ENCODE results near the gene CAPZB. TPM values are rescaled to one million over a fixed set of nuclear protein-coding genes. Genes with fewer than 3 reads are reported as not detected.

CAPZB gene
- total RNA-seq, 1 experiment from 2014 or later, result 99.7 TPM

DNA sequence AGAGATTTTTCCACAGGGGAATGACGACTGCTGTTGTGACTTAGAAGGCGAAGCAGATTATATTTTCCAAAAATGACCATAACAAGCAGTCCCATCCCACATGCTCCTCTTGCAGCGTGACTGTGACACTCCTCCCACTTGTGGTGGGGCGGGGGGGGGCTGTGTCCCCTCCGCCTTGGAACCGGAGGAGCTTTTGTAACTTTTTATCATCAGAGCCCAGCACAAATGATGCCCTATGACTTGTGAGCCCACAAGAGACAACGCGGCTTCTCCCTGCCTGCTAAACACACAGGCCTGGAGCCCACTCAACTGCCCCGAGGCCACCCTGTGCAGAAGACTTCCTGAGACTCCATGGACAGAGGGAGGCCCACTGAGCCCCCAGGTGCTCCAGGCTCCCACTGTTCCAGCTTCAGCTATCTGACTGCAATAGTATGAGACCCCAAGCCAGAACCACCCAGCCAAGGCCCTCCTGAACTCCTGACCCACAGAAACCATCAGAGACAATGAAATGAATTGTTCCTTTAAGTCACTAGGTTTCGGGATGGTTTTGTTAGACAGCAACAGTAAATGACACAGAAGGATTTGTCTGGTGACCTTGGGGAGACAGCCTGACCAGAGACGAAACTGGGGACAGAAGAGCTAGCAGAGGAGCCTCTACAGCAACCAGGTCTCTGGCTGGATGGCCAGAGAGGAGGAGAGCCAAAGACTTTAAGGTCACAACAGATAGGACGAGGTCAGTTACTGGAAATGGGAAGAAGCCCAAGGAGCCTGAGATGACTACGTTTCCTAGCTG is 58.8 kb downstream of the CAPZB start:
- DNase-seq, result no peak
- Histone ChIP-seq H3K4me1 (no peaks in the 10 kb centered on the region), H3K27me3 (no peaks in the 10 kb centered on the region), H3K27ac (no peak overlapping the region), H3K4me3 (no peak overlapping the region), H3K36me3 (no peaks in the 10 kb centered on the region), H3K9me3 (replicated peaks) (no peaks in the 10 kb centered on the region)

DNA sequence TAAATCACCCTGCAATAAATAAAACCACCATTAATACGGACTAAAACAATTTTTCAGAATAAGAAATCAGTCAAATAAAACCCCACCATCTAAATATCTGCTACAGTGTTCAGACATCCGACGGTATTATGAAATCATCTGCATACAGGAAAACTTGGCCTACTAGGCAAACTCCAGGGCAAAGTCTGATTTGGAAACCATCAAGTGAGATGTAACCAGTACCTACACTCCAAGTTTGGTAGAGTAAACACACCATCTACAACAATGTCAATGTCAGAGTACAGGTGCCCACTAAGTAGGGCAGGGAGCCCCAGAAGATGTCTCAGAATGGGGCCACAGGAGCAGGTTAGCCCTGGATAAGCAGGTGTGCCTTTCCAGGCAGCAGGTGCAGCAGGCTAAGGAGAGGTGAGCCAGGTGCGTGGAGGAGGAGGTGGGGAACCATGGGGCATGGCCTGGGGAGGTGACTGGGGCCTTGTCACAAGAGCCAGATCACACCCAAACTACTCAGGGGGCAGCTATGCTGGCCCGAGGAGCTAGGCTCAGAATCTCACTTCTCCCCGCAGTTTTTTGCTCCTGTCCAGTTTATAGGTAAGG is 59.6 kb downstream of the CAPZB start:
- Histone ChIP-seq H3K27me3 (no peaks in the 10 kb centered on the region), H3K4me1 (no peaks in the 10 kb centered on the region), H3K4me3 (no peak overlapping the region), H3K9me3 (replicated peaks) (no peaks in the 10 kb centered on the region), H3K27ac (no peak overlapping the region), H3K36me3 (no peaks in the 10 kb centered on the region)
- DNase-seq, result no peak

DNA sequence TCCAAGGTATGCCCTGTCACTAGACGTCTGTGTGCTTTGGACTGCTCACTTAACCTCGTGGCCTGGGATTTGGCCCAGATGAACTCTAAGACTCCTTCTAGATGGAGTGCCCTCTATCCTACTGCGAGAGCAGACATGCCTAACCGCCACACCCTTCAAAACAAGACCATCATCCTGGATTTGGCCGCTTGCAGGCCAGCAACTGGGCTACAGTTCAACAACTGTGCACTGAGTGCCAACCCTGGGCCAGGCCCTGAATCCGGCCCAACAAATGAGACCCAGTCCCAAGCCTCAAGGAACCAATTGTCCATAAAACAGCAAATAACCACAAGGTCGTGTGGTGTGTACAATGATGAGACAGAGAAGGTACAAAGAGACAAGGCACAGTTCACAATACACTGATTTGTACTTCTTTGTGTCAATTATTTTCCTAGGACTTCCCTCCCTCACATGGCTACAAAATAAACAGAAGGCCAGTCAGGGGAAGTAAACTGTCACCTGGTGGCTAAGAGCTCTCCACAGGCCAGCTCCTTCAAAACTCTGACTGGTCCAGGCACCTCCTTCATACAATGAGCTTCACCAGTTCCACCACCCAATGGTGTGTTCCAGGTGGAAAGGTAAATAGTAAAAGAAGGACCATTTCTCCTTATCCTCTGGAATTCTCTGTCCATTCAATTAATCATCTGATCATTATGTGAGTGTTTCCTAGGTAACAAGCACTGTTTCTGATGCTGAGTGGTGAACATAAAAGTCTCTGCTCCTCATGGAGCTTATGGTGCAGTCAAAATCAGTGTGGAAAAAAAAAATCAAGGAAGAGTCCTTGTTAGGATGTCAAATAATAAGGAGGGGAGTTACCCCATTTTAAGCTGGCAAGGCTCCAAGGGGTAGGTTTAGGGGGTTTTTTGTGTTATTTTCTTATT is 60.4 kb downstream of the CAPZB start:
- Histone ChIP-seq H3K9me3 (replicated peaks) (no peaks in the 10 kb centered on the region), H3K4me3 (no peak overlapping the region), H3K36me3 (no peaks in the 10 kb centered on the region), H3K27ac (no peak overlapping the region), H3K27me3 (no peaks in the 10 kb centered on the region), H3K4me1 (no peaks in the 10 kb centered on the region)
- no peak for DNase-seq

DNA sequence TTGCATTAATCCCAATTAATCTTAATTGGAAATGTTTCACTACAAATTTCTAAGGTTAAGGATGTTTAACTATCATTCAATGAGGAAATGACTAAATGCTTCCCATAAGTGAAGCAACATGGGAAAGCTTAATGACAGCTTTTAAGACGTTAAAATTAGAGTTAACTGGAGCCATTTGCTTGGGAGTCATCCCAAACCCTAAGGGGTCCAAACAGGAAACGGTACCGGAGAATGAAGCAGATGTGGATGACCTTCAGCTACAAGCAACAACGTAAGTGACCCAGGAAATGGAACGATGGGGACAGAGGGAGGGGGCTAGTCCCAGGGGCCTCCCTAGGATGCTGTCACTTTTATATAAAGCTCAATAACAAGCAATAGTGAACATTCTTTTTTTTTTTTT is 62.2 kb downstream of the CAPZB start:
- H3K27ac ChIP-seq, result no peak overlapping the region
- H3K4me3 ChIP-seq, result no peak overlapping the region
- H3K36me3 ChIP-seq, result peaks cover 9% of the 10 kb centered on the region
- H3K27me3 ChIP-seq, result no peaks in the 10 kb centered on the region
- no peaks in the 10 kb centered on the region for H3K4me1 ChIP-seq
- H3K9me3 ChIP-seq (replicated peaks), result no peaks in the 10 kb centered on the region
- no peak for DNase-seq

DNA sequence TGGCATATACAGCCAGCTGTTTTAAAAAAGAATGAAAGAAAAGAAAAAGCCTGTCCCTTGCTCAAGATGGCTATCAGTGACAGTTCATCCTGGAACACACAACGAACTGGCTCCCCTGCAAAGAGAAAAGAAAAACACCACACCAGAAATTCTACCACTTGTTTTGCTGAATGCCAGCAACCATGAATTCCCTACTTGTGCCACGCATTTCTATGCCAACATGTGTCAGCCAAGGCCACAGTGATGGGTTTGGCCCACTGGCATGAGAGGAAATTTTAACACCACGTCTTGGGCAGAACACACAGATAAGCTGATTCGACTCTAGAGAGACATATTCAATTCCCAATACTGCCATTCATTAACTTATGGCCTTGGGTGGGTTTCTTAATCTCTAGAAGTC is 64.0 kb downstream of the CAPZB start:
- H3K4me1 ChIP-seq, result no peaks in the 10 kb centered on the region
- DNase-seq, result no peak
- no peak overlapping the region for H3K4me3 ChIP-seq
- H3K9me3 ChIP-seq (replicated peaks), result no peaks in the 10 kb centered on the region
- H3K36me3 ChIP-seq, result peaks cover 16% of the 10 kb centered on the region
- H3K27ac ChIP-seq, result no peak overlapping the region
- no peaks in the 10 kb centered on the region for H3K27me3 ChIP-seq

DNA sequence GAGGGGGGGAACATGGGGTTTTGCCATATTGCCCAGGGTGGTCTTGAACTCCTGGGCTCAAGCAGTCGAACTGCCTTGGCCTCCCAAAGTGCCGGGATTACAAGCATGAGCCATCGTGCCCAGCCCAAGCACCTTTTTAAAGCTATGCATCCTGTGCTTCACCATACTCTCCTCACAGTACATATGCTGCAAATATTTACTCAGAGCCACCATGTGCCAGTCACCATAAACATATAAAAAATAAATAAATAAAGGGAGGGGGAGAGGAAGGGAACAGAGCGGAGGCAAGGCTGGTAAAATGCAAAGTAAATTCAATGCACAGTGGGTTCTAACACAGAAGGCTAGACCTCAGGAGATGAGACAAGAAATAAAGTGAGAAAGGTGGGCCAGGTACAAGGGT is 64.7 kb downstream of the CAPZB start:
- no peak for DNase-seq
- Histone ChIP-seq H3K27ac (no peak overlapping the region), H3K4me3 (no peak overlapping the region), H3K36me3 (peaks cover 16% of the 10 kb centered on the region), H3K4me1 (no peaks in the 10 kb centered on the region), H3K27me3 (no peaks in the 10 kb centered on the region), H3K9me3 (replicated peaks) (no peaks in the 10 kb centered on the region)

DNA sequence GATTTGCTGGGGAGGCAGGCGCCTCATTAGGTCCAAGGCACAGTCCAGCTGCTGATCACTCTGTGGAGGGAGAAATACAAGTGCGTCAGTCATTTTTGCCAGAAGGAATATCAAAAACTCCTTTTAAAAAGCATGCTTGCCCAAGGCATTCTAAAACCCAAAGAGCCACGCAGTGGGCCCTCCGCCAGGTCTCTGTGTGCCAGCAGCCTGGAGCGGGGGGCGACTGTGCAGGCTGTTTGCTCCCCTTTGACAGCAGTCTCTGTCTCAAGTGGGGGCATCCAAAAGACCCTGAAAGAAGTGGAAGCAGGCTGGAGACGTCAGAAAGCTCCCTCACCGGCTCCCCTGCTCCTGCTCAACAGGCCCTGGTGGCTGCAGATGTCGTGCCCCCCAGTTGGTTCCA is 65.6 kb downstream of the CAPZB start:
- Histone ChIP-seq H3K27ac (no peak overlapping the region), H3K27me3 (no peaks in the 10 kb centered on the region)

DNA sequence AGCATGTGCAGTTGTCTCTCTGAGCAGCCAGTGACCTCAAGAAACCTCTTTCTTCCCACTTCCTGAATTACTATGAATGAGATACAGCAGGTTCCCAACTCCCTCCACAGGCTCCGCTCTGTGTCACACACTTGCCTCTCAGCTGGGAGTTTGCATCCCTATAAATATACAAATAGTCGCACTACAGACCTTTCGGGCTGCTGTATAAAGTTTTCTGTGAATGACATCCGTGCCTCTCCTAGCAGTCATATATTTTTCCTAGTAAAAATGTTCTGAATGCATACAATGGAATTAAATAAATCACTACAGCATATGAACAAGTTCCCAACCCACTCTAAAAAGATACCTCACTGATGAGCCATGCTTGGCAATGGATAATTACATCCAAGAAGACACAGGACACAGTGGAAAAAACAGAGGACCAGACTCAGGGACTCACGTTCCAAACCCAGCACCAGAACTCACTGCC is 66.8 kb downstream of the CAPZB start:
- no peaks in the 10 kb centered on the region for H3K4me1 ChIP-seq
- no peak overlapping the region for H3K4me3 ChIP-seq
- H3K27me3 ChIP-seq, result no peaks in the 10 kb centered on the region
- no peak overlapping the region for H3K27ac ChIP-seq
- no peak for DNase-seq
- H3K36me3 ChIP-seq, result peaks cover 16% of the 10 kb centered on the region
- no peaks in the 10 kb centered on the region for H3K9me3 ChIP-seq (replicated peaks)

More for the DNA sequence above, 65.6 kb downstream of the CAPZB start:
- Histone ChIP-seq H3K36me3 (peaks cover 16% of the 10 kb centered on the region), H3K9me3 (replicated peaks) (no peaks in the 10 kb centered on the region), H3K4me3 (no peak overlapping the region), H3K4me1 (no peaks in the 10 kb centered on the region)
- DNase-seq, result no peak

DNA sequence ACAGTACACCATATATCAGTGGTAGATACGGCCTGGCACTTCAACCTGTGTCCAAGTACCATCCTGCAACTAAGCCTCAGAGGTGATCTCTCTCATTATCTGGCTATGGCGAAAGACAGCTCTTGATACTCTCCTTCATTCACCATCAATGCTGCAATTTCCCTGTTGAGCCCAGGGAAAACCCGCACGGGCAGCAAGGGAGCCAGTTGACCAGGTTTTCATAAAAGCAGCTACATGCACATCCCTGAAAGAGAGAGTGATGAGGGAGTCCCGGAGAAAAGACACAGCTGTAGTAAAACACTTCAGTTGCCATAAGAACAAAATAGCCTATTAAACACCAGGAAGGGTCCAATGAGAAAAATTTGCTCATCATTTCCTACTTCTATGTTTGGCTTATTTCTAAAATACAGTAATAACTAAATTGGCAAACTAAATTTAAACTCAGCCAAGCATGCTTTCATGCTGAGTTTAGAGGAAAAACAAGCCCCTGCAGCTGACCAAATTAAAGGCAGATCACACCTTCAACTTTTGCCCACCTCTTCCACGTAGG is 68.3 kb downstream of the CAPZB start:
- H3K4me3 ChIP-seq, result no peak overlapping the region
- no peak overlapping the region for H3K27ac ChIP-seq
- H3K9me3 ChIP-seq (replicated peaks), result no peaks in the 10 kb centered on the region
- peaks cover 9% of the 10 kb centered on the region for H3K4me1 ChIP-seq
- no peaks in the 10 kb centered on the region for H3K27me3 ChIP-seq
- peaks cover 16% of the 10 kb centered on the region for H3K36me3 ChIP-seq
- DNase-seq, result no peak

DNA sequence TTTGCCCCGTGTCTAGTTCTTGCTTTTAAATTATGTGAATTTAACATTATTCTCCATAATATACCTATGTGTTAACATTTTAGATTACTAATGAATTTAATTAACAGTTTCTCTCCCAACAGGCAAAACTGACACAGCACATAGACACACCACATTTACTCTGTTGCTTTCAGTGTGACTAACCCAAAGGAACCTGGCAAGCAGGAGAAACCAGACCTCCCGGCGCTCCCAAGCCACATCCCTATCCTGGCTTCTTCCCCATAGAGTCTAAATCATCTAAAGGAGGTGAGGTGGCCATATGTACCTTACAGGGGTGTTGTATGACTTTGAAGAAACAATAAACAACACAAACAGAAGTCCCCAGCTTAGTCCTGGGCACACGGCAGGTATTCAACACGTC is 69.2 kb downstream of the CAPZB start:
- Histone ChIP-seq H3K4me1 (peaks cover 9% of the 10 kb centered on the region), H3K4me3 (no peak overlapping the region), H3K27me3 (no peaks in the 10 kb centered on the region), H3K36me3 (peaks cover 16% of the 10 kb centered on the region), H3K9me3 (replicated peaks) (no peaks in the 10 kb centered on the region), H3K27ac (no peak overlapping the region)
- no peak for DNase-seq

DNA sequence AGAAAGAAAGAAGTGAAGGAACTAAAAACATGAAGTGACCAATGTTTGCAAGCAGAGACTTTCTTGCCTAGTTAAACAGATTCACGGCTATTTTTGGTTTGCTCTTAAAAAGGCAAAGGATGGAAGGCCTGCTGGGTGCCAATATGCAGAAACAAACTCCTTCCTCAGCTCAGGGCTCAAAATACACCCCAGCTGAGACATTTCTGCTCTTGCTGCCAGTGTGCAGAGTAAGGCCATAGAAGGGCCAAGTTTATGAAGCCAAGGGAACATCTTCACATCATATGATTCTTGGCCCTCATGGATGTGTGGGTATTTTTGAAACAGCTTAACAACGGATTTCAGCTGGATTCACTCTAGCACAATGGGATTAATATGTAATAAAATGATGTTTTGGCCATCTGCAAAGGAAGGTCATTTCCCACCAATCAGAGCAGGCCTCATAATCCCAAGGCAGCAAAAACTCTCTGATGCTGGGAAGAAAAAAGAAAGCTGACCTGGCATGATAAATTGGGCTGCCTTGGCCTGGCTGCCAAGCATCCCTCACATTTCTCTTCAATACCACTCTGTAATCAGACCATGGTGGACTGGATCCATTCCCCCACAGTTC is 70.7 kb downstream of the CAPZB start:
- Histone ChIP-seq H3K4me1 (peaks cover 9% of the 10 kb centered on the region), H3K9me3 (replicated peaks) (no peaks in the 10 kb centered on the region), H3K4me3 (no peak overlapping the region), H3K36me3 (peaks cover 16% of the 10 kb centered on the region), H3K27ac (no peak overlapping the region), H3K27me3 (no peaks in the 10 kb centered on the region)
- no peak for DNase-seq

DNA sequence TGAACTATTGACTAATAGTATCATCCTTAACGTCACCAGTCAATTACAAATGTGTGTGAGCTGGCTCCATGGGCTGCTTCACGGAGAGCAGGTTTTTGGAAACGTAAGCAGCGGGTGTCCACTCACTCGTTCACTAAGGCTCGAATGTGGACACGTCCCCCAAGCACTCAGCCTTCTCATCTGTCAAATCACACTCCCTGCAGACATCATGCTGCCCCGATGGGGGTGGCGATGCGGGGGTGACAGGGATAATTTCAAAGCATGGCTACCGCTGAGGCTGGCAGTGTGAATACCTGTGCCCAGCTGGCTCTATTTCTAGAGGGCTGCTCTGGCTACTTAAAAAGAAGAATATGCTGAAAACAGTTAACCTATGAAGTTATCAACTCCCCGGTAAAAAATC is 71.3 kb downstream of the CAPZB start:
- peaks cover 14% of the 10 kb centered on the region for H3K36me3 ChIP-seq
- H3K4me3 ChIP-seq, result no peak overlapping the region
- no peaks in the 10 kb centered on the region for H3K9me3 ChIP-seq (replicated peaks)
- H3K27me3 ChIP-seq, result no peaks in the 10 kb centered on the region
- DNase-seq, result no peak
- H3K27ac ChIP-seq, result no peak overlapping the region
- peaks cover 9% of the 10 kb centered on the region for H3K4me1 ChIP-seq

DNA sequence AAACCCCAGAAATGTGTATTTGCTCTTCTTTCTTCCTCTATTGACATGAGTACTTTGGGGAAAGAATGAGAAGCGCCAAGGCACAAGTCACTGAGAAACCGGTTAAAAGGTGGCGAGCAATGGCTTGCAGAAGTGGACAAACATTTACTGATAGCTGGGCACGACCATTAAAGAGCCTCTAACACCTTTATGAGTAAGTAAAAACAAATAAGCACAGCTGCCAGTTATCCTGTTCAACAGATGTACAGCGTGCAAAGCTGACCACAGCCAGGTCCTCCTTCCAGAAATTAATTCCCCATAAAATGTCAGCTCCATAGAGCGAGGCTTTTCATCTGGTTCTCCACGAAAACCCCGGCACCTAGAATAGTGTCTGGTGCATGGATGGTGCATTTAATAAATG is 72.7 kb downstream of the CAPZB start:
- DNase-seq, result peak in 1 of 2 experiments; percentile 19
- Histone ChIP-seq H3K27ac (no peak overlapping the region), H3K9me3 (replicated peaks) (no peaks in the 10 kb centered on the region), H3K36me3 (peaks cover 6% of the 10 kb centered on the region), H3K27me3 (no peaks in the 10 kb centered on the region), H3K4me1 (peaks cover 9% of the 10 kb centered on the region), H3K4me3 (no peak overlapping the region)

DNA sequence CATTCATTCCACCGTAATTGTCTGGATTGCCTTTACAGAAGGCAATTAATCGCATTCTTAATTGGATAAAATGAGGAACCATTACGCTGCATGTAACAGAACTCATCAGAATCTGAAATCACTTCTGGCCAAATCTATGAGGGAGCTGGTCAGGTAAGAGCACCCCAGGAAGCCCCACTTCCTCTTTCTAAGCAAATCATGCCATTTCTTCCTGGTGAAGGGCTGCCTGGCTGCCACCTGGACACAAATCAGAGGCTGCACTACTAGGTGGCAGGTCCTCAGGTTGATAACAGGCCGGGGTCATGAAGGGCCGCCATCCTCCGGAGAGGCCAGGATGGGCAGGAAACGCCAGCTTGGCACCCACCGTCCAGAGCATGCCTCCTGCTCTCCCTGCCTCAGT is 73.7 kb downstream of the CAPZB start:
- H3K27ac ChIP-seq, result no peak overlapping the region
- no peak overlapping the region for H3K4me3 ChIP-seq
- no peak for DNase-seq
- H3K36me3 ChIP-seq, result no peaks in the 10 kb centered on the region; the same call in 1 of the 2 replicates
- H3K27me3 ChIP-seq, result no peaks in the 10 kb centered on the region
- H3K9me3 ChIP-seq (replicated peaks), result no peaks in the 10 kb centered on the region
- H3K4me1 ChIP-seq, result peaks cover 9% of the 10 kb centered on the region
